IMR-90 (cell line): ENCODE results near the gene CXCL9. TPM values are rescaled to one million over a fixed set of nuclear protein-coding genes. Genes with fewer than 3 reads are reported as not detected.

Source experiments
- ATAC-seq: fragments of 200-7000 bp; cut with Tn5 transposase; 2 replicates; pipeline ENCODE4 v1.9.1; 2020; ENCODE audit warnings: low read depth, mild to moderate bottlenecking, moderate library complexity
- BruUV-seq: library from RNA; stranded (reverse); fragments of 400-500 nt; replicated peaks from 2 replicates; lab custom pipeline; 2021; lab: Mats Ljungman, UMichigan
- CTCF ChIA-PET: fragments of 300-600 bp; formaldehyde crosslinking; extraction: SDS; loops from one replicate; lab custom pipeline; 2021; ENCODE audit warnings: antibody characterized with exemption; lab: Yijun Ruan, JAX
- POLR2A ChIA-PET: fragments of 300-600 bp; sonication (Branson Sonifier 250); formaldehyde crosslinking; loops from one replicate; lab custom pipeline; 2022; ENCODE audit warnings: antibody characterized with exemption; ENCODE audit not compliant: unreplicated experiment; lab: Charles Lee
- DNase-seq: peaks from one replicate; pipeline ENCODE4 v3.0.0; 2013
- H2AFZ ChIP-seq: replicated peaks from 2 replicates; pipeline ENCODE3; 2013; ENCODE audit warnings: low read length, mild to moderate bottlenecking; ENCODE audit not compliant: poor library complexity
- H2AK5ac ChIP-seq: 2 replicates; pipeline ENCODE4 v1.6.1; 2013; ENCODE audit warnings: low read depth, low read length, inconsistent platforms
- H2AK9ac ChIP-seq: replicated peaks from 2 replicates; pipeline ENCODE3; 2013; ENCODE audit warnings: mild to moderate bottlenecking, low read depth, low read length, moderate library complexity; ENCODE audit not compliant: poor library complexity
- H2BK120ac ChIP-seq: 2 replicates; pipeline ENCODE4 v1.6.1; 2013; ENCODE audit warnings: low read depth, low read length, inconsistent platforms
- H2BK15ac ChIP-seq: 3 replicates; pipeline ENCODE4 v1.6.1; 2013; ENCODE audit warnings: low read depth, low read length, inconsistent platforms
- H2BK20ac ChIP-seq: 2 replicates; pipeline ENCODE4 v1.6.1; 2013; ENCODE audit warnings: low read depth, mild to moderate bottlenecking, inconsistent platforms, low read length, moderate library complexity
- H2BK5ac ChIP-seq: 2 replicates; pipeline ENCODE4 v1.6.1; 2013; ENCODE audit warnings: mild to moderate bottlenecking, low read depth, low read length, inconsistent platforms; ENCODE audit not compliant: poor library complexity, severe bottlenecking
- H3K14ac ChIP-seq: replicated peaks from 2 replicates; pipeline ENCODE4 v1.6.1; 2013; ENCODE audit warnings: low read depth, low read length, inconsistent platforms
- H3K18ac ChIP-seq: 2 replicates; pipeline ENCODE4 v1.6.1; 2013; ENCODE audit warnings: low read depth, low read length, control low read depth
- H3K23ac ChIP-seq: 2 replicates; pipeline ENCODE4 v1.6.1; 2013; ENCODE audit warnings: low read depth, low read length, inconsistent platforms
- H3K27ac ChIP-seq: 2 replicates; pipeline ENCODE4 v1.5.1; 2013; ENCODE audit warnings: mild to moderate bottlenecking, control low read depth, low read length; ENCODE audit not compliant: insufficient read depth
- H3K27me3 ChIP-seq: 2 replicates; pipeline ENCODE4 v1.6.1; 2013; ENCODE audit warnings: low read length; ENCODE audit not compliant: control insufficient read depth, insufficient read depth
- H3K36me3 ChIP-seq: 2 replicates; pipeline ENCODE4 v1.6.1; 2013; ENCODE audit warnings: low read length, mixed read lengths; ENCODE audit not compliant: control insufficient read depth, insufficient read depth
- H3K4ac ChIP-seq: 2 replicates; pipeline ENCODE4 v1.6.1; 2013; ENCODE audit warnings: low read depth, low read length, inconsistent platforms
- H3K4me1 ChIP-seq: 2 replicates; pipeline ENCODE4 v1.6.1; 2013; ENCODE audit warnings: low read length, mixed read lengths; ENCODE audit not compliant: control insufficient read depth, insufficient read depth
- H3K4me2 ChIP-seq: 2 replicates; pipeline ENCODE4 v1.6.1; 2013; ENCODE audit warnings: low read depth, mild to moderate bottlenecking, control low read depth, low read length, moderate library complexity
- H3K4me3 ChIP-seq: 2 replicates; pipeline ENCODE4 v1.5.1; 2013; ENCODE audit warnings: low read depth, mild to moderate bottlenecking, control low read depth, low read length, moderate library complexity; ENCODE audit not compliant: insufficient read depth
- H3K56ac ChIP-seq: 2 replicates; pipeline ENCODE4 v1.6.1; 2013; ENCODE audit warnings: low read length, inconsistent platforms; ENCODE audit not compliant: insufficient read depth; ENCODE audit errors: extremely low read depth
- H3K79me1 ChIP-seq, 2 experiments: 2 replicates each; pipeline ENCODE4 v1.6.1; 2013; ENCODE audit warnings: low read length in 2 of 2, inconsistent platforms in 1 of 2, low read depth in 1 of 2
- H3K9ac ChIP-seq: 2 replicates; pipeline ENCODE4 v1.6.1; 2013; ENCODE audit warnings: low read depth, low read length, control low read depth
- H3K9me1 ChIP-seq: 2 replicates; pipeline ENCODE4 v1.6.1; 2013; ENCODE audit warnings: low read length, inconsistent platforms; ENCODE audit not compliant: insufficient read depth
- H3K9me3 ChIP-seq: 2 replicates; pipeline ENCODE4 v1.6.1; 2013; ENCODE audit warnings: low read length; ENCODE audit not compliant: control insufficient read depth, insufficient read depth
- H4K20me1 ChIP-seq: 2 replicates; pipeline ENCODE4 v1.6.1; 2013; ENCODE audit warnings: low read length, inconsistent platforms; ENCODE audit not compliant: insufficient read depth
- H4K5ac ChIP-seq: 2 replicates; pipeline ENCODE4 v1.6.1; 2013; ENCODE audit warnings: mild to moderate bottlenecking, low read depth, low read length, control low read depth
- H4K8ac ChIP-seq, 2 experiments: 2 replicates each; pipeline ENCODE4 v1.6.1; 2013; ENCODE audit warnings: low read depth in 2 of 2, low read length in 2 of 2, control low read depth in 1 of 2, inconsistent platforms in 1 of 2
- H4K91ac ChIP-seq: 2 replicates; pipeline ENCODE4 v1.6.1; 2013; ENCODE audit warnings: low read depth, low read length, inconsistent platforms; ENCODE audit not compliant: insufficient read depth
- BHLHE40 ChIP-seq: fragments of 150-350 bp; IDR thresholded peaks from 2 replicates; pipeline ENCODE4 v1.6.1; 2016; ENCODE audit warnings: mild to moderate bottlenecking, low read depth, low read length
- CEBPB ChIP-seq: IDR thresholded peaks from 2 replicates; pipeline ENCODE4 v1.6.1; 2012; ENCODE audit warnings: low read depth, low read length, improper control_type of control experiment
- CHD1 ChIP-seq: IDR thresholded peaks from 2 replicates; pipeline ENCODE4 v1.6.1; 2012; ENCODE audit warnings: low read depth, low read length, improper control_type of control experiment
- FOS ChIP-seq: fragments of 150-350 bp; IDR thresholded peaks from 2 replicates; pipeline ENCODE4 v1.6.1; 2016; ENCODE audit warnings: low read depth, low read length
- MAFK ChIP-seq: IDR thresholded peaks from 2 replicates; pipeline ENCODE4 v1.6.1; 2012; ENCODE audit warnings: low read depth, low read length, improper control_type of control experiment
- MAZ ChIP-seq: IDR thresholded peaks from 2 replicates; pipeline ENCODE4 v1.6.1; 2012; ENCODE audit warnings: low read depth, mild to moderate bottlenecking, low read length, improper control_type of control experiment, moderate library complexity, borderline replicate concordance
- MXI1 ChIP-seq: IDR thresholded peaks from 2 replicates; pipeline ENCODE4 v1.6.1; 2012; ENCODE audit warnings: low read depth, mild to moderate bottlenecking, low read length, moderate library complexity, borderline replicate concordance
- NFE2L2 ChIP-seq: fragments of 150-350 bp; IDR thresholded peaks from 2 replicates; pipeline ENCODE4 v1.6.1; 2016; ENCODE audit warnings: low read depth, mild to moderate bottlenecking, low read length
- POLR2A ChIP-seq: IDR thresholded peaks from 2 replicates; pipeline ENCODE4 v1.6.1; 2012; ENCODE audit warnings: mild to moderate bottlenecking, low read depth, low read length
- RAD21 ChIP-seq: IDR thresholded peaks from 2 replicates; pipeline ENCODE4 v1.6.1; 2012; ENCODE audit warnings: low read length, improper control_type of control experiment
- RCOR1 ChIP-seq: IDR thresholded peaks from 2 replicates; pipeline ENCODE4 v1.6.1; 2012; ENCODE audit warnings: mild to moderate bottlenecking, low read length, improper control_type of control experiment; ENCODE audit not compliant: insufficient replicate concordance
- RFX5 ChIP-seq: IDR thresholded peaks from 2 replicates; pipeline ENCODE4 v1.8.0; 2012; ENCODE audit warnings: low read depth, mild to moderate bottlenecking, low read length, moderate library complexity
- SMC3 ChIP-seq: fragments of 150-350 bp; IDR thresholded peaks from 2 replicates; pipeline ENCODE4 v1.6.1; 2016; ENCODE audit warnings: low read depth, mild to moderate bottlenecking, antibody characterized with exemption, low read length, moderate library complexity
- WGBS, 2 experiments: methylation state at CpG; one replicate each; pipeline versions ENCODE4 v1.1.5 to v1.1.7; 2013; ENCODE audit warnings: missing lambda C conversion rate in 2 of 2; ENCODE audit not compliant: insufficient read length in 1 of 2; ENCODE audit errors: extremely low coverage in 2 of 2; 5-methylcytosine and 5-hydroxymethylcytosine counted together
- dilution Hi-C: fragments of 300-500 bp; cut with HindIII; formaldehyde crosslinking; loops from one replicate; pipeline ENCODE4 v1.14.3; 2018; ENCODE audit warnings: low sequenced_read_pairs; ENCODE audit not compliant: unreplicated experiment
- in situ Hi-C: fragments of 300-500 bp; cut with MboI; formaldehyde crosslinking; loops from 3 replicates; pipeline ENCODE4 v1.14.3; 2019; ENCODE audit warnings: low sequenced_read_pairs, inconsistent platforms, mixed read lengths
- intact Hi-C: fragments of 100-400 bp; cut with micrococcal nuclease; formaldehyde crosslinking; loops from 2 replicates; pipeline ENCODE4 v1.10.0; 2022
- polyA plus RNA-seq, 3 experiments: library from polyadenylated mRNA; depleted of rRNA; stranded (reverse); fragments of >200 nt; gene quantifications; 2 replicates each; pipeline ENCODE4 v1.2.3, GENCODE V29; 2012; ENCODE audit warnings: low replicate concordance in 1 of 3
- total RNA-seq: library from RNA; depleted of rRNA; stranded (reverse); fragments of >200 nt; gene quantifications from 2 replicates; pipeline ENCODE4 v1.2.3, GENCODE V29; 2012
- TF ChIP-seq, protein P1 (sequence below): fragments of 150-350 bp; IDR thresholded peaks from 2 replicates; pipeline ENCODE4 v1.6.1; 2016; ENCODE audit warnings: low read depth, mild to moderate bottlenecking, low read length, moderate library complexity, borderline replicate concordance
- TF ChIP-seq, protein P2 (sequence below): fragments of 150-350 bp; IDR thresholded peaks from 2 replicates; pipeline ENCODE4 v1.6.1; 2017; ENCODE audit warnings: mild to moderate bottlenecking, antibody characterized with exemption, low read length, low read depth
- TF ChIP-seq, protein P3 (sequence below): conservative IDR thresholded peaks from 2 replicates; pipeline ENCODE4 v1.5.1; 2012; ENCODE audit warnings: mild to moderate bottlenecking, low read depth, low read length, improper control_type of control experiment

Gene CXCL9
- total and polyA plus RNA-seq, 2 of the 4 experiments (the other 2 are of a cell fraction) = not detected

DNA sequence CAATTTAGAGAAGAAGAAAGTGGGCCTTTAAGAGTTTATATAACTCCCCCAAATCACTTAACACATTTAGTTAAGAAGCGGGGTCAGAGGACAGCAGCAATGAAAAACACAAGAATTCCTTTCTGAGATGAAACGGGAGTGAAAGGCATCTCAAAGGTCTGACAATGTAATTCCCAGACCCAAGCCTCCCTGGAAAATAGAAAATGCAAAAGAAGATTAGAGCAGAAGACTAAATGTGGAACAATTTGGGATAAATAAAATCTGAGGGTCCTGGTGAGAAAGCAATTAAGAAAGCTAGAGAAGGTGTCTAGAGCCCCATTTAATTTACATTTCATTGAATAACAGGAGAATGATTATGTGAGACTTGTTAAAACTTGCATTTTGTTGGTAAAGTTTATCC lies 48.1 kb upstream of the CXCL9 start:
- H3K9me3 ChIP-seq = no peaks in the 10 kb centered on the region
- no peaks in the 10 kb centered on the region for H3K4me1 ChIP-seq
- H3K14ac ChIP-seq = no peak overlapping the region
- no peak overlapping the region for H2BK5ac ChIP-seq
- H2BK20ac ChIP-seq = no peak overlapping the region
- ChIA-PET POLR2A (no interaction called here), CTCF (no interaction called here)
- in situ Hi-C loops = no loop called here
- H3K4me2 ChIP-seq = no peak overlapping the region
- no peak for DNase-seq
- dilution Hi-C loops = no loop called here
- H3K79me1 ChIP-seq = no peaks in the 10 kb centered on the region
- BruUV-seq = no TSS peak
- no peak overlapping the region for H4K5ac ChIP-seq
- WGBS, 2 experiments = no CpG with 5 or more reads among the region's 2 CpGs
- no peak overlapping the region for H2AK9ac ChIP-seq
- no peak overlapping the region for H4K8ac ChIP-seq
- no peak overlapping the region for H3K9ac ChIP-seq
- H3K27ac ChIP-seq = no peak overlapping the region
- no peak overlapping the region for H4K91ac ChIP-seq
- no peak overlapping the region for H3K4ac ChIP-seq
- H3K56ac ChIP-seq = no peak overlapping the region
- no peak for ATAC-seq
- H3K27me3 ChIP-seq = peaks cover 13% of the 10 kb centered on the region
- no peak overlapping the region for H2BK120ac ChIP-seq
- H3K18ac ChIP-seq = no peak overlapping the region
- no peak overlapping the region for H3K4me3 ChIP-seq
- H2BK15ac ChIP-seq = no peak overlapping the region
- H3K9me1 ChIP-seq = no peaks in the 10 kb centered on the region
- no peak overlapping the region for H2AFZ ChIP-seq
- no peaks in the 10 kb centered on the region for H3K36me3 ChIP-seq
- no peaks in the 10 kb centered on the region for H4K20me1 ChIP-seq
- TF ChIP-seq RAD21 (no peak), CEBPB (no peak), CHD1 (no peak), SMC3 (no peak), BHLHE40 (no peak), NFE2L2 (no peak), MAZ (no peak), MAFK (no peak), RCOR1 (no peak), POLR2A (no peak), FOS (no peak), MXI1 (no peak), RFX5 (no peak)
- TF ChIP-seq, protein P1, sequence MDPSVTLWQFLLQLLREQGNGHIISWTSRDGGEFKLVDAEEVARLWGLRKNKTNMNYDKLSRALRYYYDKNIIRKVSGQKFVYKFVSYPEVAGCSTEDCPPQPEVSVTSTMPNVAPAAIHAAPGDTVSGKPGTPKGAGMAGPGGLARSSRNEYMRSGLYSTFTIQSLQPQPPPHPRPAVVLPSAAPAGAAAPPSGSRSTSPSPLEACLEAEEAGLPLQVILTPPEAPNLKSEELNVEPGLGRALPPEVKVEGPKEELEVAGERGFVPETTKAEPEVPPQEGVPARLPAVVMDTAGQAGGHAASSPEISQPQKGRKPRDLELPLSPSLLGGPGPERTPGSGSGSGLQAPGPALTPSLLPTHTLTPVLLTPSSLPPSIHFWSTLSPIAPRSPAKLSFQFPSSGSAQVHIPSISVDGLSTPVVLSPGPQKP = no peak
- TF ChIP-seq, protein P2, sequence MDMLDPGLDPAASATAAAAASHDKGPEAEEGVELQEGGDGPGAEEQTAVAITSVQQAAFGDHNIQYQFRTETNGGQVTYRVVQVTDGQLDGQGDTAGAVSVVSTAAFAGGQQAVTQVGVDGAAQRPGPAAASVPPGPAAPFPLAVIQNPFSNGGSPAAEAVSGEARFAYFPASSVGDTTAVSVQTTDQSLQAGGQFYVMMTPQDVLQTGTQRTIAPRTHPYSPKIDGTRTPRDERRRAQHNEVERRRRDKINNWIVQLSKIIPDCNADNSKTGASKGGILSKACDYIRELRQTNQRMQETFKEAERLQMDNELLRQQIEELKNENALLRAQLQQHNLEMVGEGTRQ = no peak
- TF ChIP-seq, protein P3, sequence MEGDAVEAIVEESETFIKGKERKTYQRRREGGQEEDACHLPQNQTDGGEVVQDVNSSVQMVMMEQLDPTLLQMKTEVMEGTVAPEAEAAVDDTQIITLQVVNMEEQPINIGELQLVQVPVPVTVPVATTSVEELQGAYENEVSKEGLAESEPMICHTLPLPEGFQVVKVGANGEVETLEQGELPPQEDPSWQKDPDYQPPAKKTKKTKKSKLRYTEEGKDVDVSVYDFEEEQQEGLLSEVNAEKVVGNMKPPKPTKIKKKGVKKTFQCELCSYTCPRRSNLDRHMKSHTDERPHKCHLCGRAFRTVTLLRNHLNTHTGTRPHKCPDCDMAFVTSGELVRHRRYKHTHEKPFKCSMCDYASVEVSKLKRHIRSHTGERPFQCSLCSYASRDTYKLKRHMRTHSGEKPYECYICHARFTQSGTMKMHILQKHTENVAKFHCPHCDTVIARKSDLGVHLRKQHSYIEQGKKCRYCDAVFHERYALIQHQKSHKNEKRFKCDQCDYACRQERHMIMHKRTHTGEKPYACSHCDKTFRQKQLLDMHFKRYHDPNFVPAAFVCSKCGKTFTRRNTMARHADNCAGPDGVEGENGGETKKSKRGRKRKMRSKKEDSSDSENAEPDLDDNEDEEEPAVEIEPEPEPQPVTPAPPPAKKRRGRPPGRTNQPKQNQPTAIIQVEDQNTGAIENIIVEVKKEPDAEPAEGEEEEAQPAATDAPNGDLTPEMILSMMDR = no peak
- intact Hi-C loops = no loop called here
- no peak overlapping the region for H2AK5ac ChIP-seq
- no peak overlapping the region for H3K23ac ChIP-seq
